B cell (primary cell): ENCODE data around the gene LNX1. TPM values are rescaled to one million over a fixed set of nuclear protein-coding genes. Genes with fewer than 3 reads are reported as not detected.

Source experiments
- ATAC-seq: fragments of 200-7000 bp; cut with Tn5 transposase; one replicate; pipeline ENCODE4 v1.10.0; 2021; ENCODE audit warnings: low read depth, mild to moderate bottlenecking, moderate number of reproducible peaks, moderate library complexity
- CTCF ChIA-PET: fragments of 350-600 bp; sonication (Branson Sonifier 250); formaldehyde crosslinking; loops from one replicate; lab custom pipeline; 2021; ENCODE audit warnings: antibody characterized with exemption, inconsistent platforms; lab: Charles Lee
- POLR2A ChIA-PET: fragments of 350-600 bp; sonication (Branson Sonifier 250); formaldehyde crosslinking; loops from one replicate; lab custom pipeline; 2021; ENCODE audit warnings: antibody characterized with exemption; lab: Charles Lee
- DNase-seq: peaks from one replicate; pipeline ENCODE4 v3.0.0; 2013
- H2AFZ ChIP-seq: 2 replicates; pipeline ENCODE4 v1.6.1; 2012; ENCODE audit warnings: mild to moderate bottlenecking, low read depth, low read length; ENCODE audit not compliant: insufficient read depth, poor library complexity, severe bottlenecking
- H3K27ac ChIP-seq, 2 donors: 1 replicate in 1 of 2; 2 replicates in 1 of 2; pipeline ENCODE4 v1.5.1; 2012 to 2013; ENCODE audit warnings: low read length in 2 of 2, mild to moderate bottlenecking in 2 of 2, moderate library complexity in 1 of 2
- H3K27me3 ChIP-seq, 4 experiments: fragments of 200-600 bp in 1 of 4; sonication (generic) in 1 of 4; replicated peaks in 1 of 4; 1 replicate in 2 of 4; 2 replicates in 2 of 4; pipeline versions ENCODE4 v1.6.1 to v1.7.0; 2013 to 2016; ENCODE audit warnings: low read length in 3 of 4, mild to moderate bottlenecking in 2 of 4, mixed read lengths in 1 of 4, moderate library complexity in 1 of 4; ENCODE audit not compliant: insufficient read depth in 4 of 4, control insufficient read depth in 3 of 4; ENCODE audit errors: control extremely low read depth in 1 of 4
- H3K36me3 ChIP-seq, 2 experiments: replicated peaks in 1 of 2; 1 replicate in 1 of 2; 2 replicates in 1 of 2; pipeline versions ENCODE4 v1.6.1 to v1.7.1; 2013; ENCODE audit warnings: low read length in 1 of 2; ENCODE audit not compliant: insufficient read depth in 2 of 2, control insufficient read depth in 1 of 2; ENCODE audit errors: control extremely low read depth in 1 of 2, extremely low read depth in 1 of 2
- H3K4me1 ChIP-seq, 2 donors: fragments of 200-600 bp in 1 of 2; sonication (generic) in 1 of 2; 1 replicate in 1 of 2; 2 replicates in 1 of 2; pipeline versions ENCODE4 v1.5.1 to v1.6.1; 2013 to 2017; ENCODE audit warnings: low read length in 2 of 2; ENCODE audit not compliant: control insufficient read depth in 2 of 2, insufficient read depth in 2 of 2
- H3K4me2 ChIP-seq: replicated peaks from 2 replicates; pipeline ENCODE3; 2012; ENCODE audit warnings: mild to moderate bottlenecking, low read depth, low read length; ENCODE audit not compliant: poor library complexity, severe bottlenecking
- H3K4me3 ChIP-seq, 5 experiments: fragments of 200-600 bp in 1 of 5; sonication (generic) in 1 of 5; 1 replicate in 3 of 5; 2 replicates in 2 of 5; pipeline versions ENCODE4 v1.5.1 to v1.7.0; 2011 to 2016; ENCODE audit warnings: low read length in 4 of 5, mild to moderate bottlenecking in 4 of 5, low read depth in 2 of 5, control low read depth in 1 of 5, moderate library complexity in 1 of 5; ENCODE audit not compliant: insufficient read depth in 1 of 5; ENCODE audit errors: control extremely low read depth in 1 of 5, extremely low read depth in 1 of 5
- H3K79me2 ChIP-seq: fragments of 200-600 bp; sonication (generic); one replicate; pipeline ENCODE4 v1.6.0; 2016; ENCODE audit warnings: low read length; ENCODE audit not compliant: control insufficient read depth, insufficient read depth
- H3K9ac ChIP-seq: fragments of 200-600 bp; sonication (generic); 2 replicates; pipeline ENCODE4 v1.6.1; 2017; ENCODE audit warnings: mild to moderate bottlenecking, low read length, moderate library complexity
- H3K9me3 ChIP-seq, 3 donors: one replicate each; pipeline versions ENCODE4 v1.6.1 to v1.7.1; 2013; ENCODE audit warnings: low read length in 2 of 3; ENCODE audit not compliant: control insufficient read depth in 2 of 3, insufficient read depth in 1 of 3; ENCODE audit errors: control extremely low read depth in 1 of 3
- H4K20me1 ChIP-seq: 2 replicates; pipeline ENCODE4 v1.6.0; 2012; ENCODE audit warnings: mild to moderate bottlenecking, low read length; ENCODE audit not compliant: insufficient read depth, control insufficient read depth, poor library complexity, severe bottlenecking
- H3K27ac Mint-ChIP-seq: one replicate; pipeline ENCODE4 v1.8.0; 2021; ENCODE audit warnings: mixed read lengths
- H3K27me3 Mint-ChIP-seq: one replicate; pipeline ENCODE4 v1.8.0; 2021; ENCODE audit warnings: mixed read lengths
- H3K4me1 Mint-ChIP-seq: one replicate; pipeline ENCODE4 v1.8.0; 2021; ENCODE audit warnings: mixed read lengths
- H3K4me3 Mint-ChIP-seq: one replicate; pipeline ENCODE4 v1.8.0; 2021; ENCODE audit warnings: mixed read lengths
- H3K9me3 Mint-ChIP-seq: one replicate; pipeline ENCODE4 v1.8.0; 2022; ENCODE audit warnings: mixed read lengths; ENCODE audit not compliant: insufficient read depth
- CTCF ChIP-seq: fragments of 200-600 bp; IDR thresholded peaks from one replicate; pipeline ENCODE4 v1.8.0; 2022; ENCODE audit warnings: antibody characterized with exemption, mild to moderate bottlenecking
- EZH2 ChIP-seq: IDR thresholded peaks from 2 replicates; pipeline ENCODE4 v1.6.1; 2012; ENCODE audit warnings: borderline replicate concordance, low read depth, mild to moderate bottlenecking, moderate library complexity, low read length; ENCODE audit not compliant: insufficient read depth, poor library complexity, severe bottlenecking
- WGBS: methylation state at CpG from one replicate; pipeline ENCODE4 v1.1.5; 2013; ENCODE audit warnings: missing lambda C conversion rate; ENCODE audit not compliant: insufficient coverage; 5-methylcytosine and 5-hydroxymethylcytosine counted together
- intact Hi-C: fragments of 100-400 bp; cut with micrococcal nuclease; formaldehyde crosslinking; loops from one replicate; pipeline ENCODE4 v1.10.0; 2022
- polyA plus RNA-seq: library from polyadenylated mRNA; depleted of rRNA; stranded (reverse); fragments of >200 nt; gene quantifications from 2 replicates; pipeline ENCODE4 v1.2.3, GENCODE V29; 2012
- total RNA-seq, 2 donors: library from RNA; stranded (reverse); fragments of 120-200 nt in 1 of 2; gene quantifications; 1 replicate in 1 of 2; 2 replicates in 1 of 2; pipeline versions ENCODE4 v1.2.3 to v1.2.4, GENCODE V29; 2013 to 2022

Gene LNX1
- total and polyA plus RNA-seq, 2 donors (not counting 1 experiment from before 2014, with no cell fraction given), result not detected

DNA sequence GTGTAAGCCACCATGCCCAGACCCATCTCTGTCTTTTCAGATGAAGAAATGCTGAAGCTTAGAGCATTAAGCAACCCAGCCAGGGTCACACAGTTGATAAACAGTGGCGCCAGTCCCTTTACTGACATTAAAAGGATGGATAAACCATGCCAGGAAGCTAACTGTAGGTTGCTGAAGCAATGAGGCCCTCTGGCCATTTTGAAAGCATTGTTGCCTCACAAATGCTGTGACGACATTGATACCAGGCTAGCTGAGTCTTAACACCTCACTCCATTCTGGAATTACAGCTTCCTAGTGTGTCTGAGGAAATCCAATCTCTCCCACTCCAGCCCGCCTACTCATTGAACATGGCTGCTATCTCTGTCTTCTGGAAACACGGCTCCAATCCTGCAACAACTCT, 89.7 kb downstream of the LNX1 start:
- H3K9ac ChIP-seq, result no peak overlapping the region
- no peak overlapping the region for H3K27ac ChIP-seq
- intact Hi-C loops, result no loop called here
- WGBS, result 95% methylated on average over 2 of the region's 4 CpGs
- H4K20me1 ChIP-seq, result no peaks in the 10 kb centered on the region
- H3K27me3 ChIP-seq, result no peaks in the 10 kb centered on the region
- Mint-ChIP-seq H3K9me3 (no peaks in the 10 kb centered on the region), H3K4me1 (no peaks in the 10 kb centered on the region), H3K27ac (no peak overlapping the region), H3K27me3 (peaks cover 4% of the 10 kb centered on the region), H3K4me3 (no peak overlapping the region)
- no peak overlapping the region for H2AFZ ChIP-seq
- no peak for ATAC-seq
- H3K4me3 ChIP-seq, result no peak overlapping the region
- CTCF ChIA-PET, result no interaction called here
- no peaks in the 10 kb centered on the region for H3K4me1 ChIP-seq
- H3K36me3 ChIP-seq, result no peaks in the 10 kb centered on the region
- no peak for TF ChIP-seq EZH2
- no peak for TF ChIP-seq CTCF
- no peak overlapping the region for H3K4me2 ChIP-seq
- no peak for DNase-seq
- POLR2A ChIA-PET, result no interaction called here
- no peaks in the 10 kb centered on the region for H3K79me2 ChIP-seq
- H3K9me3 ChIP-seq, result no peaks in the 10 kb centered on the region

- TF ChIP-seq EZH2, result no peak
- H3K79me2 ChIP-seq, result no peaks in the 10 kb centered on the region
- no peak overlapping the region for H3K4me3 Mint-ChIP-seq
- POLR2A ChIA-PET, result no interaction called here
- DNase-seq (no peak), ATAC-seq (no peak)
- H3K9me3 ChIP-seq, result no peaks in the 10 kb centered on the region
- no peaks in the 10 kb centered on the region for H4K20me1 ChIP-seq
- CTCF ChIA-PET, result no interaction called here
- H2AFZ ChIP-seq, result no peak overlapping the region
- no peaks in the 10 kb centered on the region for H3K4me1 Mint-ChIP-seq
- no peak overlapping the region for H3K4me3 ChIP-seq
- no peak overlapping the region for H3K27ac Mint-ChIP-seq
- H3K36me3 ChIP-seq, result no peaks in the 10 kb centered on the region
- H3K27me3 ChIP-seq, result no peaks in the 10 kb centered on the region
- no peaks in the 10 kb centered on the region for H3K9me3 Mint-ChIP-seq
- H3K9ac ChIP-seq, result no peak overlapping the region
- no peaks in the 10 kb centered on the region for H3K4me1 ChIP-seq
- no peak overlapping the region for H3K4me2 ChIP-seq
- H3K27ac ChIP-seq, result no peak overlapping the region
- intact Hi-C loops, result no loop called here
- WGBS, result 67% methylated on average over 1 of the region's 2 CpGs
- H3K27me3 Mint-ChIP-seq, result peaks cover 4% of the 10 kb centered on the region
These were observed 90.7 kb downstream of the LNX1 start for GRCh38 chr4:53500546-53500945.
